HEK293 (cell line): ENCODE results near the gene CC2D2A.

Source experiments
- ZBTB8A ChIP-seq: fragments of 450-650 bp; formaldehyde crosslinking; IDR thresholded peaks from 2 replicates; pipeline ENCODE4 v1.5.1; 2016; ENCODE audit warnings: missing biosample characterization, missing genetic modification characterization
- ZNF473 ChIP-seq: fragments of 450-650 bp; formaldehyde crosslinking; IDR thresholded peaks from 2 replicates; pipeline ENCODE4 v1.5.1; 2017; ENCODE audit warnings: missing biosample characterization, missing genetic modification characterization

- no peak for TF ChIP-seq ZBTB8A (tag by site-specific recombination)
- no peak for TF ChIP-seq ZNF473 (tag by site-specific recombination)
Measured at GRCh38 chr4:15550491-15550890, 80.8 kb downstream of the CC2D2A start.
